Psoas muscle (tissue), 8 donors: ENCODE measurements around the gene PDXDC1. TPM values are rescaled to one million over a fixed set of nuclear protein-coding genes. Genes with fewer than 3 reads are reported as not detected.
"Not testable (repeated sequence)": the region's sequence is repeated elsewhere in the genome, so short reads cannot be mapped to it uniquely, and the experiment has no call there.

Experiments used
- ATAC-seq, 4 donors: fragments of 200-7000 bp; cut with Tn5 transposase; one replicate each; pipeline ENCODE4 v1.9.1; 2020; ENCODE audit warnings: moderate library complexity in 3 of 4, mild to moderate bottlenecking in 2 of 4
- DNase-seq, 2 donors: peaks; one replicate each; pipeline ENCODE4 v3.0.0-alpha.2; 2020
- H3K27ac ChIP-seq: fragments of 200-600 bp; one replicate; pipeline ENCODE4 v1.8.0; 2022
- H3K27me3 ChIP-seq, 3 donors: fragments of 200-600 bp in 1 of 3; one replicate each; pipeline versions ENCODE4 v1.6.1 to v1.8.0; 2013 to 2022; ENCODE audit warnings: low read length in 2 of 3, mild to moderate bottlenecking in 2 of 3, moderate library complexity in 1 of 3; ENCODE audit not compliant: insufficient read depth in 3 of 3
- H3K36me3 ChIP-seq, 2 donors: fragments of 200-600 bp in 1 of 2; one replicate each; pipeline versions ENCODE4 v1.6.1 to v1.8.0; 2013 to 2022; ENCODE audit warnings: low read depth in 1 of 2, mild to moderate bottlenecking in 1 of 2, moderate library complexity in 1 of 2; ENCODE audit not compliant: insufficient read depth in 1 of 2
- H3K4me1 ChIP-seq: fragments of 200-600 bp; one replicate; pipeline ENCODE4 v1.8.0; 2022
- H3K4me3 ChIP-seq: fragments of 200-600 bp; one replicate; pipeline ENCODE4 v1.8.0; 2022; ENCODE audit warnings: mild to moderate bottlenecking
- H3K9me3 ChIP-seq: fragments of 200-600 bp; one replicate; pipeline ENCODE4 v1.8.0; 2022
- CTCF ChIP-seq: fragments of 200-600 bp; IDR thresholded peaks from one replicate; pipeline ENCODE4 v1.8.0; 2022; ENCODE audit warnings: antibody characterized with exemption
- WGBS, 3 donors: extraction: QIAGEN DNeasy Blood & Tissue Kit; methylation state at CpG; one replicate each; pipeline versions ENCODE4 v1.1.6 to v1.1.7; 2013; 5-methylcytosine and 5-hydroxymethylcytosine counted together
- intact Hi-C, 2 donors: fragments of 100-400 bp; cut with DNase I; formaldehyde crosslinking; loops; one replicate each; pipeline versions ENCODE4 v1.11.0 to v1.14.2; 2022
- polyA plus RNA-seq, 3 donors: library from polyadenylated mRNA; stranded (reverse); fragments of 200-250 nt; gene quantifications; one replicate each; pipeline ENCODE4 v1.2.3, GENCODE V29; 2013
- total RNA-seq, 4 donors: library from RNA; stranded (reverse); fragmentation: NEBNext Ultra II Directional in 2 of 4; extraction: Animal tissue kit (Norgen Biotek cat#: 25700) in 2 of 4; gene quantifications; one replicate each; pipeline versions ENCODE4 v1.2.1 to v1.2.4, GENCODE V29; 2021 to 2023
- donor health status: healthy with polysubstance abuse.
- donor health status: DM: no; HTN: no; CAD: no; lungs with moderate emphysema.
- donor health status: Bipolar disorder and iron deficiency.
- donor health status: healthy.
- donor health status: DM: yes; HTN: yes; CAD: no.
- donor health status: DM: no; HTN: no; CAD: no.
- donor health status: DM: no; HTN: no; CAD: no.
- donor health status: DM: yes; HTN: yes; CAD: no.

The PDXDC1 gene
- total and polyA plus RNA-seq, 7 donors = 22.1 to 82.5 (median 52.3) TPM

GRCh38 chr16:15055141-15056053, 80.6 kb downstream of the PDXDC1 start:
- DNase-seq = peak; percentile 69 to 82

GRCh38 chr16:15057681-15058417, 83.0 kb downstream of the PDXDC1 start:
- H3K4me1 ChIP-seq = peaks cover under 1% of the 10 kb centered on the region
- no peak overlapping the region for H3K4me3 ChIP-seq
- intact Hi-C loops = no loop called here
- no peak for TF ChIP-seq CTCF
- no peak overlapping the region for H3K27ac ChIP-seq
- ATAC-seq = no peak
- H3K27me3 ChIP-seq = no peaks in the 10 kb centered on the region
- no peaks in the 10 kb centered on the region for H3K9me3 ChIP-seq
- 75 to 78% (median 76%) methylated on average over 7 of the region's 7 CpGs for WGBS, 3 donors
- no peak for DNase-seq
- H3K36me3 ChIP-seq = peaks cover 0 to 53% of the 10 kb centered on the region in 2 donors

More at GRCh38 chr16:15055141-15056053, 80.6 kb downstream of the PDXDC1 start:
- H3K9me3 ChIP-seq = no peaks in the 10 kb centered on the region
- H3K27me3 ChIP-seq = no peaks in the 10 kb centered on the region
- no peak for TF ChIP-seq CTCF
- H3K27ac ChIP-seq = peak overlapping the region; percentile 87
- peak; percentile 14 to 29 (median 23) for ATAC-seq
- H3K4me3 ChIP-seq = peak overlapping the region; percentile 99
- peaks cover 4% of the 10 kb centered on the region for H3K4me1 ChIP-seq
- H3K36me3 ChIP-seq = peaks cover 0 to 29% of the 10 kb centered on the region in 2 donors
- intact Hi-C loops = no loop called here
- WGBS, 3 donors = 2 to 3% (median 2%) methylated on average over 52 to 81 of the region's 81 CpGs

- no peak for TF ChIP-seq CTCF
- DNase-seq (no peak), ATAC-seq (no peak)
- Histone ChIP-seq H3K4me1 (no peaks in the 10 kb centered on the region), H3K27ac (no peak overlapping the region), H3K4me3 (no peak overlapping the region), H3K27me3 (no peaks in the 10 kb centered on the region), H3K36me3 (peaks cover 0 to 68% of the 10 kb centered on the region in 2 donors), H3K9me3 (no peaks in the 10 kb centered on the region)
- intact Hi-C loops = no loop called here
- WGBS, 3 donors = 63 to 86% (median 63%) methylated on average over 3 of the region's 3 CpGs
These were observed 84.5 kb downstream of the PDXDC1 start for GRCh38 chr16:15059324-15059723.

- 87 to 93% (median 92%) methylated on average over 8 of the region's 8 CpGs for WGBS, 3 donors
- H3K27ac ChIP-seq, intact Hi-C loops, H3K4me1 ChIP-seq, H3K4me3 ChIP-seq, H3K9me3 ChIP-seq, DNase-seq, ATAC-seq, H3K27me3 ChIP-seq: not testable (repeated sequence)
- peaks cover 0 to 94% of the 10 kb centered on the region in 2 donors for H3K36me3 ChIP-seq
These were observed 87.4 kb downstream of the PDXDC1 start for GRCh38 chr16:15062085-15062810.

GRCh38 chr16:15065961-15066360, 91.1 kb downstream of the PDXDC1 start:
- WGBS, 3 donors = 86 to 100% (median 97%) methylated on average over 3 to 4 of the region's 4 CpGs
- H3K36me3 ChIP-seq = peaks cover 0 to 95% of the 10 kb centered on the region in 2 donors
- H3K9me3 ChIP-seq, intact Hi-C loops, ATAC-seq, H3K27me3 ChIP-seq, H3K4me3 ChIP-seq, H3K27ac ChIP-seq, DNase-seq, H3K4me1 ChIP-seq: not testable (repeated sequence)

- intact Hi-C loops, H3K4me1 ChIP-seq, H3K9me3 ChIP-seq, H3K27ac ChIP-seq, DNase-seq, H3K4me3 ChIP-seq, ATAC-seq, H3K27me3 ChIP-seq: not testable (repeated sequence)
- WGBS, 3 donors = 89 to 96% (median 94%) methylated on average over 3 to 7 of the region's 8 CpGs
- H3K36me3 ChIP-seq = peaks cover 0 to 95% of the 10 kb centered on the region in 2 donors
These were observed 91.9 kb downstream of the PDXDC1 start for GRCh38 chr16:15066690-15067089.

GRCh38 chr16:15071013-15071412, 96.2 kb downstream of the PDXDC1 start:
- H3K9me3 ChIP-seq, H3K27ac ChIP-seq, intact Hi-C loops, H3K4me3 ChIP-seq, H3K27me3 ChIP-seq, ATAC-seq, H3K4me1 ChIP-seq, DNase-seq: not testable (repeated sequence)
- WGBS, 3 donors = 77 to 83% (median 82%) methylated on average over 4 of the region's 4 CpGs
- peaks cover 4 to 89% of the 10 kb centered on the region in 2 donors for H3K36me3 ChIP-seq
